Measurements from ENCODE around the gene LIN54. TPM values are rescaled to one million over a fixed set of nuclear protein-coding genes. Genes with fewer than 3 reads are reported as not detected.
A peak's percentile ranks its signal among the peaks of the same experiment; 100 is the strongest.
"Not testable (repeated sequence)": the region's sequence is repeated elsewhere in the genome, so short reads cannot be mapped to it uniquely, and the experiment has no call there.

Gene LIN54
- total RNA-seq, 2 experiments from 2014 or later, result 36.3 to 38.6 TPM

- CTCF ChIA-PET, result interaction anchor here (0.6 kb wide), 1 partner anchor 29 kb away, joined by 4 read pairs; no protein-coding TSS in a partner anchor
- peaks cover 26% of the 10 kb centered on the region for H3K27me3 Mint-ChIP-seq
- H3K27ac Mint-ChIP-seq, result no peak overlapping the region
- DNase-seq, result no peak
- H3K9me3 Mint-ChIP-seq (ENCODE audit: low read depth), result peaks cover 5% of the 10 kb centered on the region
- peaks cover 12% of the 10 kb centered on the region for H3K4me1 Mint-ChIP-seq
- no peak for ATAC-seq
- H3K4me3 Mint-ChIP-seq, result no peak overlapping the region
- H3K36me3 Mint-ChIP-seq, result peaks cover 12% of the 10 kb centered on the region
Observed at GRCh38 chr4:83024233-83024632, 13.6 kb upstream of the LIN54 start.

DNA sequence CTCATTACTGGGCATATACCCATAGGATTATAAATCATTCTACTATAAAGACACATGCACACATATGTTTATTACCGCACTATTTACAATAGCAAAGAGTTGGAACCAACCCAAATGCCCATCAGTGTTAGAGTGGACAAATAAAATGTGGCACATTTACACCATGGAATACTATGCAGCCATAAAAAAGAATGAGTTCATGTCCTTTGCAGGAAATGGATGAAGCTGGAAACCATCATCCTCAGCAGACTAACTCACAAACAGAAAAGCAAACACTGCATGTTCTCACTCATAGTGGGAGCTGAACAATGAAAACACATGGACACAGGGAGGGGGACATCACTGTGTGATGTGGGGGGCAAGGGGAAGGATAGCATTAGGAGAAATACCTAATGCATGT, 13.0 kb upstream of the LIN54 start:
- CTCF ChIA-PET; DNase-seq; ATAC-seq; H3K27ac Mint-ChIP-seq; H3K4me3 Mint-ChIP-seq; H3K9me3 Mint-ChIP-seq (ENCODE audit: low read depth): not testable (repeated sequence)
- peaks cover 12% of the 10 kb centered on the region for H3K36me3 Mint-ChIP-seq
- H3K27me3 Mint-ChIP-seq, result peaks cover 20% of the 10 kb centered on the region
- H3K4me1 Mint-ChIP-seq, result peaks cover 12% of the 10 kb centered on the region

GRCh38 chr4:83022724-83023450, 12.3 kb upstream of the LIN54 start:
- CTCF ChIA-PET, result no interaction called here
- no peak for ATAC-seq
- peaks cover 20% of the 10 kb centered on the region for H3K27me3 Mint-ChIP-seq
- peaks cover 12% of the 10 kb centered on the region for H3K36me3 Mint-ChIP-seq
- peaks cover 12% of the 10 kb centered on the region for H3K4me1 Mint-ChIP-seq
- no peak for DNase-seq
- H3K27ac Mint-ChIP-seq, result no peak overlapping the region
- H3K4me3 Mint-ChIP-seq, result no peak overlapping the region
- peaks cover 5% of the 10 kb centered on the region for H3K9me3 Mint-ChIP-seq (ENCODE audit: low read depth)

- DNase-seq (no peak), ATAC-seq (peak; percentile 90)
- H3K27ac Mint-ChIP-seq, result peak overlapping the region; percentile 39
- peaks cover 12% of the 10 kb centered on the region for H3K4me1 Mint-ChIP-seq
- peaks cover 5% of the 10 kb centered on the region for H3K27me3 Mint-ChIP-seq
- H3K4me3 Mint-ChIP-seq, result no peak overlapping the region
- CTCF ChIA-PET, result interaction anchor here (1.1 to 1.5 kb wide), 2 partner anchors 13 to 15 kb away, joined by 3 to 5 read pairs; partner anchors contain the start of gene COPS4
- peaks cover 2% of the 10 kb centered on the region for H3K9me3 Mint-ChIP-seq (ENCODE audit: low read depth)
- peaks cover 10% of the 10 kb centered on the region for H3K36me3 Mint-ChIP-seq
Observed at GRCh38 chr4:83019794-83020494, 9.3 kb upstream of the LIN54 start.

DNA sequence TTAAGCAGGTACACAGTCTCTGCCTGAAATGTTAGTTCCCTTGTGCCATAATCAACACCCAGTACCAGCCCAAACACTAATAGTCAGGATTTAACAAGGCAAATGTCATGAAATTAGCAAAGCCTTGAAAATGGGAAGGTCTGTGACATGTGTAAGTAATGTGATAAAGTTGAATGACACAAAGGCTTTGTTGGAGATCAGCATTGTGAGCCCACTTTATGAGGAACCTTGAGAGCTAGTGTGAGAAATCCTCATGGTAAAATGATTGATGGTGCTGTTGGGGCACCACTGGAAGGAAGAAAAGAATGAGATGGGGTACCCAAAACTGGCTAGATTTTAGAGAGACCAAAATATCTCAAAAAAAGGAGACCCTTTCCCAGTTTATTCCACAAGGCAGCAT, 3.3 kb upstream of the LIN54 start:
- DNase-seq, result no peak
- Mint-ChIP-seq H3K27ac (peak overlapping the region; percentile 18), H3K4me3 (peak overlapping the region; percentile 88), H3K4me1 (peaks cover 24% of the 10 kb centered on the region), H3K9me3 (ENCODE audit: low read depth) (no peaks in the 10 kb centered on the region), H3K27me3 (no peaks in the 10 kb centered on the region), H3K36me3 (peaks cover 4% of the 10 kb centered on the region)
- CTCF ChIA-PET, result interaction anchor here (0.5 to 3.1 kb wide), 3 partner anchors 21 to 306 kb away, joined by 3 to 13 read pairs (median 9); partner anchors contain the start of genes COPS4 and THAP9
- no peak for ATAC-seq

DNA sequence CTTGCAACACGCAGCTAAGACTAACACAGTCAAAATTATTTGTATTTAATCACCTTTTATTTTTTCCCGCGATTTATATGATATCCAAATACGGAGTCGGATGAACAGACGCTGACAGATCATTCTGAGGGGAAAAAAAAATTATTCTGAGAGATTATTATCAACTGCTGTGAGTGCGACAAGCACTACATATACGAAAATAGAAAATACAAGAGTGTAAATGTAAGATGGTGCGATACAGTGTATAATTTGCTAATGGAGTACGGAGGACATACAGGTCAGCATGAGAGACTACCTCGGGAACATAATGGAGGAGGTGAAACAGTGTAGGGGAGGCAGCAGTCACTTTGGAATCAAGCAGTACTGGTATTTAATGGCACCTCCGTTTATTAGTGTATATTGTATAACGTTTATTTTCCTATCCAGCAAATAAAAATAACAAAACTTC, 2.8 kb upstream of the LIN54 start:
- no peaks in the 10 kb centered on the region for H3K27me3 Mint-ChIP-seq
- no peak for ATAC-seq
- no peak for DNase-seq
- H3K4me1 Mint-ChIP-seq, result peaks cover 26% of the 10 kb centered on the region
- peak overlapping the region; percentile 88 for H3K4me3 Mint-ChIP-seq
- H3K36me3 Mint-ChIP-seq, result peaks cover 4% of the 10 kb centered on the region
- peak overlapping the region; percentile 87 for H3K27ac Mint-ChIP-seq
- CTCF ChIA-PET, result interaction anchor here (0.5 to 3.1 kb wide), 5 partner anchors 17 to 306 kb away, joined by 3 to 13 read pairs (median 3); partner anchors contain the start of genes COPS4 and THAP9
- no peaks in the 10 kb centered on the region for H3K9me3 Mint-ChIP-seq (ENCODE audit: low read depth)

- Mint-ChIP-seq H3K4me3 (peak overlapping the region; percentile 88), H3K36me3 (peaks cover 7% of the 10 kb centered on the region), H3K4me1 (peaks cover 31% of the 10 kb centered on the region), H3K27ac (peak overlapping the region; percentile 87), H3K9me3 (ENCODE audit: low read depth) (no peaks in the 10 kb centered on the region), H3K27me3 (no peaks in the 10 kb centered on the region)
- ATAC-seq, result peak; percentile 85
- CTCF ChIA-PET, result interaction anchor here (1.1 to 3.1 kb wide), 6 partner anchors 18 to 271 kb away, joined by 3 to 13 read pairs (median 5); partner anchors contain the start of genes COPS4 and THAP9
- DNase-seq, result peak; percentile 98
Observed at GRCh38 chr4:83012687-83013419, 2.2 kb upstream of the LIN54 start.

DNA sequence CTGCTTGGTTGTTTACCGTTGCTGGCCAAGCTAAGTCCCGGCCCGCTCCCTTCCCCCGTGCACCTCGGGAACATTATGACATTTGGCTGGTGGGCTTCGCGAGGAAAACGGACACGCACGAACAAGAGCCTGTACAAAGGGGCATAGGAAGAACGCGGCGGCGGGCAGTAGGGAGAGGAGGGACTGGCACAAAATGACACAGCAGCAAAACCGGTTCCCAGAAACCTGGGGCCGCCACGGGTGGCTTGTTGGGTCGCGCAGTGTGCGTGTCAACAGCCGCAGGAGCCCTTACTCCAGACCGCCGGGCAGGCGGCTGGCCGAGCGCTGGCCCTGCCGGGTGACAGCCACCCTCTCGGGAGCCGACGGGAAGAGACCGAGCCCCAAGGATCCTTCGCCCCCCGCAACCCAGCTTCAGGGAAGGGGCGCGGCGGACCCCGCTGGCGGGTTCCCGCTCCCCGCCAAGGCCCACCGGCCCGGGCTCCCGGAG, 1.6 kb upstream of the LIN54 start:
- ATAC-seq (peak; percentile 6), DNase-seq (peak; percentile 65)
- no peaks in the 10 kb centered on the region for H3K9me3 Mint-ChIP-seq (ENCODE audit: low read depth)
- peaks cover 37% of the 10 kb centered on the region for H3K4me1 Mint-ChIP-seq
- H3K27me3 Mint-ChIP-seq, result no peaks in the 10 kb centered on the region
- peaks cover 8% of the 10 kb centered on the region for H3K36me3 Mint-ChIP-seq
- CTCF ChIA-PET, result interaction anchor here (1.1 to 3.1 kb wide), 9 partner anchors 19 to 271 kb away, joined by 3 to 13 read pairs (median 5); partner anchors contain the start of genes COPS4 and THAP9
- peak overlapping the region; percentile 96 for H3K27ac Mint-ChIP-seq
- H3K4me3 Mint-ChIP-seq, result peak overlapping the region; percentile 86

GRCh38 chr4:83011689-83012199, 1.1 kb upstream of the LIN54 start:
- Mint-ChIP-seq H3K4me1 (peaks cover 38% of the 10 kb centered on the region), H3K4me3 (peak overlapping the region; percentile 86)

GRCh38 chr4:83010111-83010521, 507 bp downstream of the LIN54 start:
- DNase-seq (no peak), ATAC-seq (no peak)
- Mint-ChIP-seq H3K27ac (peak overlapping the region; percentile 96), H3K27me3 (no peaks in the 10 kb centered on the region), H3K9me3 (ENCODE audit: low read depth) (no peaks in the 10 kb centered on the region), H3K36me3 (peaks cover 14% of the 10 kb centered on the region), H3K4me3 (peak overlapping the region; percentile 86), H3K4me1 (peaks cover 48% of the 10 kb centered on the region)
- CTCF ChIA-PET, result interaction anchor here (0.7 to 2.0 kb wide), 8 partner anchors 10 to 208 kb away, joined by 3 to 11 read pairs (median 4); partner anchors contain the start of gene COPS4

More at GRCh38 chr4:83011689-83012199, 1.1 kb upstream of the LIN54 start:
- CTCF ChIA-PET, result interaction anchor here (0.6 to 3.1 kb wide), 11 partner anchors 10 to 272 kb away, joined by 3 to 13 read pairs (median 4); partner anchors contain the start of genes COPS4 and THAP9
- no peaks in the 10 kb centered on the region for H3K27me3 Mint-ChIP-seq
- peaks cover 8% of the 10 kb centered on the region for H3K36me3 Mint-ChIP-seq
- H3K9me3 Mint-ChIP-seq (ENCODE audit: low read depth), result no peaks in the 10 kb centered on the region
- no peak for DNase-seq
- H3K27ac Mint-ChIP-seq, result peak overlapping the region; percentile 96
- peak; percentile 0 for ATAC-seq

- H3K36me3 Mint-ChIP-seq, result peaks cover 14% of the 10 kb centered on the region
- no peak for DNase-seq
- H3K4me1 Mint-ChIP-seq, result peaks cover 48% of the 10 kb centered on the region
- ATAC-seq, result no peak
- no peaks in the 10 kb centered on the region for H3K27me3 Mint-ChIP-seq
- H3K9me3 Mint-ChIP-seq (ENCODE audit: low read depth), result no peaks in the 10 kb centered on the region
- H3K27ac Mint-ChIP-seq, result peak overlapping the region; percentile 96
- CTCF ChIA-PET, result interaction anchor here (0.7 to 1.9 kb wide), 5 partner anchors 9 to 273 kb away, joined by 3 to 4 read pairs (median 4); partner anchors contain the start of gene COPS4
- peak overlapping the region; percentile 86 for H3K4me3 Mint-ChIP-seq
Observed at GRCh38 chr4:83009529-83009928, 1.1 kb downstream of the LIN54 start.

DNA sequence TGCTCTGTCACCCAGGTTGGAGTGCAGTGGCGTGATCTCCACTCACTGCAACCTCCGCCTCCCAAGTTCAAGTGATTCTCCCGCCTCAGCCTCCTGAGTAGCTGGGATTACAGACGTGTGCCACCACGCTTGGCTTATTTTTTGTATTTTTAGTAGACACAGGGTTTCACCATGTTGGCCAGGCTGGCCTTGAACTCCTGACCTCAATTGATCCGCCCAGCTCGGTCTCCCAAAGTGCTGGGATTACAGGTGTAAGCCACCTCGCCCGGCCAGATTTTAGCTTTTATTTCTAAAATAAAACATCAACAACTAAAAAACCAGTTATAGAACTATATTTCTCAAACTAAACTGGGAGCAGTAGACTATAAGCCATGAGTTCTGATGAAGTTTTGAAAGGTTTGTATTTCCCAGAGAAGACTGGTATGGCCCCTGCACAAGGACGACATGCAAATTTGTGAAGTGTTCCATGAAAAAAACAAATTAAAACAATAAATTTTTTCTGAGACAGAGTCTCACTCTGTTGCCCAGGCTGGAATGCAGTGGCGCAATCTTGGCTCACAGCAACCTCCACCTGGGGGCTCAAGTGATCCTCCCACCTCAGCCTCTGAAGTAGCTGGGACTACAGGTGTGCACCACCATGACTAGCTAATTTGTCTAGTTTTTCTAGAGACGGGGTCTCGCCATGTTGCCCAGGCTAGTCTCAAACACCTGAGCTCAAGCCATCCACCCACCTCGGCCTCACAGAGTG, 7.4 kb downstream of the LIN54 start:
- CTCF ChIA-PET, result interaction anchor here (1.1 to 1.3 kb wide), 2 partner anchors 42 to 71 kb away, joined by 3 read pairs; no protein-coding TSS in a partner anchor
- not testable (repeated sequence) for H3K4me3 Mint-ChIP-seq; H3K27me3 Mint-ChIP-seq; DNase-seq; H3K9me3 Mint-ChIP-seq (ENCODE audit: low read depth); ATAC-seq; H3K27ac Mint-ChIP-seq
- H3K36me3 Mint-ChIP-seq, result peaks cover 27% of the 10 kb centered on the region
- peaks cover 33% of the 10 kb centered on the region for H3K4me1 Mint-ChIP-seq

All from activated CD8-positive, alpha-beta memory T cell treated with anti-CD3 and anti-CD28 coated beads, Interleukin-2, amount 10 ng/mL, durations not matched to agents 7 days and 5 days (primary cell).